ENCODE measurements around the gene LAMA3. TPM values are rescaled to one million over a fixed set of nuclear protein-coding genes. Genes with fewer than 3 reads are reported as not detected.

The LAMA3 gene
- total RNA-seq, 2 donors from 2014 or later: 33.2 to 98.0 TPM

DNA sequence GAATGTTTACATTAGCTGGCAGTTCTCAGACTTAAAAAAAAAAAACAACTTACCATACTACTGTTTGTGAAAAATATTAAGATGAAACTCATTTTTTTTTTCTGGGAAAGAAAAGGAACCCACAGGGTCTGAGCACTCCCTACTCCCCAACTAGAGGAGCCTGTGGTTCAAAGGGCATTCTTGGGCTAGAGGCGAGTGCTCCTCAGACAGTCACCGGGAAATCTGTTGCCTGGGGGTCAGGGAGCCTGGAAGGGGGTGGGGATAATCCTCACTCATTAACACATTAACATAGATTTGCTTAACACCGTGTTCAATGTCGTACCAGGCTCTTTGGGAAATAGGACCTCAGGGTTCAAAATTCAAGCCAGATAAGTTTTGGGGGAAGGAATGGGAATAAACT, 57.6 kb downstream of the LAMA3 start:
- DNase-seq (no peak), ATAC-seq (no peak)
- intact Hi-C loops (cut with DNase I, micrococcal nuclease): no loop called here

GRCh38 chr18:23752363-23752762, 63.1 kb downstream of the LAMA3 start:
- DNase-seq (no peak), ATAC-seq (no peak)
- intact Hi-C loops (cut with DNase I, micrococcal nuclease): no loop called here

DNA sequence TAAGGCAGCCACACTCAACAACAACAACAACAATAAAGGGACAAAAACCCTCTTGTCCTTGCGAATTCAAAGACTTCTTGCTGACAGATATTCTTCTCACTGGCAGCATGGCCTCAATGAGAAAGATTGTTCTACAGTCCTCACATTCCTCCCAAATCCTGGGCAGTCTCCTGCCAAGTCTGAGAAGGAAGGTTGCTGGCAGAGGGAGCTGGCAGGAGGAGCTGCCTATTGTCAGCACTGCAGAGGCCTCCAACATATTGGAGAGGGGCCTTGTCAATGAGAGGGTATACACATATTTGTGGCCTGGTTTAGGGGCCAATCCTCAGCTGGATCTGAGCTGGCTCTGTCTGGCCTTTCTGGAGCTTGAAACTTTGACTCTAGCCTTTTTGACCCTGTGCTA, 63.5 kb downstream of the LAMA3 start:
- no peak for DNase-seq
- no peak for ATAC-seq
- intact Hi-C loops (cut with DNase I, micrococcal nuclease): no loop called here

GRCh38 chr18:23756590-23757436, 67.6 kb downstream of the LAMA3 start:
- ATAC-seq: no peak
- DNase-seq: no peak
- intact Hi-C loops (cut with DNase I, micrococcal nuclease): no loop called here

DNA sequence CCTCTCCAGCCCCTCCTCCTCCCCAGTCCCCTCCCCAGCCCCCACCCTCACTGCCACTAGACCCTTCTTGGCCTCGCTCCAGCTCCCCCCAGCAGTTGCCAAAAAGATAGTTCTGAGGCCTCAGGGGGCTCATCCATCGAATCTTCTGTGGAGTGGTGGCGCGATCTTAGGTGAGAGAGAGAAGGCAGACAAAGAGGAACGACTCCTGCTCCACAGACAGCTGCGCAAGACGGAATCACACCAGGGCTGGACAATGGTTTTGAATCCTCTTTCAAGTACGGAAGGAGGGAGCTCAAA, 68.1 kb downstream of the LAMA3 start:
- ATAC-seq (no peak), DNase-seq (no peak)
- intact Hi-C loops (cut with DNase I, micrococcal nuclease): no loop called here

- no peak for ATAC-seq
- intact Hi-C loops (cut with DNase I, micrococcal nuclease): no loop called here
Observed at GRCh38 chr18:23758281-23758680, 69.0 kb downstream of the LAMA3 start.

GRCh38 chr18:23761941-23762340, 72.7 kb downstream of the LAMA3 start:
- DNase-seq (no peak), ATAC-seq (no peak)
- intact Hi-C loops (cut with DNase I, micrococcal nuclease): no loop called here

More at GRCh38 chr18:23758281-23758680, 69.0 kb downstream of the LAMA3 start:
- no peak for DNase-seq

- no peak for DNase-seq
- intact Hi-C loops (cut with DNase I, micrococcal nuclease): no loop called here
- ATAC-seq: no peak
Observed at GRCh38 chr18:23763343-23763742, 74.1 kb downstream of the LAMA3 start.

DNA sequence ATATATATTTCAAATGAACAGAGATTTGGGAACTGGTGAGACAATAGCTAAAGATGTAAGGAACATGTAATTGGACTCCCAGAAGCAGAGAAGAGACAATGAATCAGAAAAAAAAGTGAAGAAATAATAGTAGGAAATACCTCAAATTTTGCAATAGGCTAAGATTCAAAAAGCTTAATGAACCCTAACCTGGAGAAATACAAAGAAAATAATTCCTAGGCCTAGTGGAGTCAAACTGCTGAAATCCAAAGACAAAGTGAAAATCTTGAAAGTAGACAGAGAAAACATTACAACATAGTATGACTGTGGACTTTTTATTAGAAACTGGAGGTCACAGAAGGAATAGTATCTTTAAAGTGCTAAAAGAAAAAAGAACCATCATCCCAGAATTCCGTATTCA, 76.7 kb downstream of the LAMA3 start:
- intact Hi-C loops (cut with DNase I, micrococcal nuclease): no loop called here
- ATAC-seq (no peak), DNase-seq (no peak)

DNA sequence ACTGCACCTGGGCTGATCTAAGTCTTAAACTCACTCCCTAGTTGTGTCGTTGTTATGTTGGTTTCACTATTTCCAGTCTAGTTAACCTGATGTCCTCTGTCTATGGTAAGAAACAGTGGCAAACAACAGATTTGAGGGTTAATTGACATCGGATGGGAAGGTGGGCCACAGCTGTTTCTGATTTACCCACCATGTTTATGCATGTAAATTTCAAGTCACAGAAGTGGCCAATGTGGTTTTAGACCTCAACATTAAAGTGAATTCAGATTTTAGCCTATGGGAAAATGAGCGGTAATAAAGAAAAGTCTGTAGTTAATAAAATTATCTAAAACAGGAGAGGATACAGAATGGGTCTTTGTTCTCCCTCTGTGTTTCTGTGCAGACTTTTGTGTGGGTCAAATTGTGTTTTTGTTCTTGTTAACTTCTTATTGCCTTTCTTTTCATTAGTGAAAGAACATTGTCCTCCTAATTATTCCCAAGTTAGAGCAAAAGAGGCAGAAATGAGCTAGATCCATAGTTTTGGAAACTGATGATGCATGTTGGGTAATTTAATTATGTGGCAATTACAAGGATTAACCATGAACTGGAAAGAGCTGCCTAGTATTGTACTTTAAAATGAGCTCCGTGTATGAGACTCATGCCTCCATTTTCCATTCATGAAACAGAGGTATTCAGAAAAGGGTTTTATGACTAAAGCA, 83.2 kb downstream of the LAMA3 start:
- ATAC-seq (no peak), DNase-seq (no peak)

GRCh38 chr18:23776306-23776705, 87.1 kb downstream of the LAMA3 start:
- intact Hi-C loops (cut with DNase I, micrococcal nuclease): no loop called here
- ATAC-seq: no peak
- no peak for DNase-seq

More for the DNA sequence above, 83.2 kb downstream of the LAMA3 start:
- intact Hi-C loops (cut with DNase I, micrococcal nuclease): no loop called here

GRCh38 chr18:23778828-23779227, 89.6 kb downstream of the LAMA3 start:
- intact Hi-C loops (cut with DNase I, micrococcal nuclease): no loop called here
- ATAC-seq (no peak), DNase-seq (no peak)

- intact Hi-C loops (cut with DNase I, micrococcal nuclease): no loop called here
- ATAC-seq (no peak), DNase-seq (no peak)
Observed at GRCh38 chr18:23779696-23780303, 90.5 kb downstream of the LAMA3 start.

- DNase-seq: peak in 1 of 2 donors; percentile 23
- intact Hi-C loops (cut with DNase I, micrococcal nuclease): no loop called here
- ATAC-seq: peak; percentile 92
Observed at GRCh38 chr18:23784832-23785245, 95.6 kb downstream of the LAMA3 start.

DNA sequence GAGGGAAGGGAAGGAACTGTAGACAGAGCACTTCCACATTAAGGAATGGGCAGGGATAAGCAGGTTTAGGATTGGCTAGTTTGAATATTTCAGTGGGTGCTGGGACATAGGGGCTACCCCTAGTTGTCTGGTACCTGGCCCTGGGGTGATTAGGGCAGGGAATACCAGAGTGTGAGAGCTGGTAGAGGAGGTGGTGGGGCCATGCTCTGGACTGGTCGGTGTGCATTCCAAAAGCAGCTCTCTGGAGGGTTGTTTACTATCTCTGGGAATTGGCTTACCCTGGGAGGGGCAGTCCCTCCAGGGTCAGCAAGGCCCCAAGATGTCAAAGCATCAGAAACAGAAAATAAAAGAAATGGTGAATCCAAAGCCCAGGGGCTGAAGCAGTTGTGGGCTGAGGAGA, 103.8 kb downstream of the LAMA3 start:
- intact Hi-C loops (cut with DNase I, micrococcal nuclease): no loop called here

DNA sequence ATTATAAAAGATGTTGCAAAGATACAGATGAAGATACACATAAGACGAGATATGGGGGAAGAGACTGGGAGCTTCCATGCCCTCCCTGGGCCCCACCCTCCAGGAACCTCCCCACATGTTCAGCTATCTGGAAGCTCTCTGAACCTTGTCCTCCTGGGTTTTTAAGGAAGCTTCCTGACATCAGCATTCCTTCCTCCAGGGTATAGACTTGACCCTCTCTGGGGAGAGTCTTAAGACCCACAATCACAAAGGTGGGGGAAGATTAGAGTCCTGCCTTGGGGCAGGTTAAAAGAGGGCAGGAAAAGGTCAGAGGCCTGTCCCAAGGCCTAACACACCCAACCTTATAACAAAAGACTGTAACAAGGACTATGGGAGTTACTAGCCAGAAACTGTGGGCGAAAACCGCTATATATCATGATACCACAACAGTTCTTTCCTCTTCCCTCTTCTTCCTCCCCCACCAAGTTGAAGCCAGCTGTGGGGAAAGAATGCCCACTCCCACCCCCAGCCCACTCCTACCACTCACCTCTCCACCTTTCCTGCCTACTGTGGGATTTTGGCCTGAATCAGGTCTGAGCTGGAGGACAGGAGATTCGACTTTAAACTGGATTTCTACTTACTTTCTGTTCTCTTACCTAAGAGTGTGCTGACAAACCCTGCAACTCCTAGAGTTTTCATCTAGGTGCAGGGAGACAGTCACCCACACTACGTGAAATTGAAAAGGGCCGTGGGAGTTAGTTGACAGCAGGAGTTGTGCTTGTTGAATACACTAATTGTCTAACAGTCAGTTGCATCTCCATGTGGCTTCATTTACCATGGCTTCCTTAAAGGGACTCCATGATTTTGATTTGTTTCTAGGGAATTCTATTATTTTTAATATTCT, 105.0 kb downstream of the LAMA3 start:
- ATAC-seq: peak; percentile 53
- intact Hi-C loops (cut with DNase I, micrococcal nuclease): no loop called here
- no peak for DNase-seq

More for the DNA sequence above, 103.8 kb downstream of the LAMA3 start:
- DNase-seq (no peak), ATAC-seq (no peak)

DNA sequence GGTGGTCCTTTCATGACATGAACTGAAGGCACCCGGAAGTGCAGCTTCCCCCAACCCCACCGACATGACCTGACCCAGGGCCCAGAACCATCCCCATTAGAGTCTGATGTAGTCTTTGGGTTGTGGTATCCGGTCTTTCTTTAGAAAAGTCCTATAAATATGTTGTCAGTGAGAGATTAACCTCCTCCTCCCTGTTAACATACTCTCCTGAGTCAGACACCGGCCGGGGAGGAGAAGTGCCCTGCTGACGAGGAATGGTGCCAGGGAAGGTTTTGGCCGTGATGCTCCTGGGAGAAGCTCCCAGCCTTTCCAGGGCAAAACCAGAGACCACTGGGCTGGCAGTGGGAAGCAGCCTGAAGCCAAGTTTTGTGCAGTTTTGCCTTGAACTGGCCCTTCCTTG, 109.0 kb downstream of the LAMA3 start:
- no peak for DNase-seq
- intact Hi-C loops (cut with DNase I, micrococcal nuclease): no loop called here
- ATAC-seq: no peak

DNA sequence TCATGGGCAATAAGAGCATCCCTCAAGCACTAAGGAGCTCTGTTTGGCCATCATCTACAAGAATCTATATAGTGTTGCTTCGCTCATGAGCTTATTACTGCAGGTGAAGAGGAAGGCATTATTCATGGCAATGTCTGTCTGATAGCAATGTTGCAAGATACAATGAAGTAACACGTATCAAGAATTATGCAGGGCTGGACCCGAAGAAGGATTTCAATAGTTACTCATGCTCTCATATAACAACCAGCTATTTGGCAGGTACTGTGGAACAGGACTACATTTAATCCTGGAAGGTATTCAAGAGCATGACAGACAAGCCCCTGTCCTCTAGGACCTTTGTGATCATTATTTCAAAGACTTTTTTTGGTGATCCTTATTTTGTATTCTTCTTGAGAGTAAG, 109.6 kb downstream of the LAMA3 start:
- ATAC-seq (no peak), DNase-seq (no peak)
- intact Hi-C loops (cut with DNase I, micrococcal nuclease): no loop called here

GRCh38 chr18:23799540-23799939, 110.3 kb downstream of the LAMA3 start:
- no peak for ATAC-seq
- DNase-seq: no peak
- intact Hi-C loops (cut with DNase I, micrococcal nuclease): no loop called here

Data from left colon (tissue), 2 donors.